Epidermal melanocyte (primary cell): ENCODE data around the gene SLC25A42.
"Not testable (repeated sequence)": the region's sequence is repeated elsewhere in the genome, so short reads cannot be mapped to it uniquely, and the experiment has no call there.

ENCODE experiments used
- DNase-seq: peaks from one replicate; pipeline ENCODE4 v3.0.0; 2011; ENCODE audit warnings: low spot score; ENCODE audit not compliant: insufficient read length

The SLC25A42 gene

GRCh38 chr19:19105365-19106055 is 41.7 kb downstream of the SLC25A42 start:
- peak; percentile 59 for DNase-seq

GRCh38 chr19:19106056-19106551 is 42.3 kb downstream of the SLC25A42 start:
- no peak for DNase-seq

GRCh38 chr19:19106938-19107337 is 43.1 kb downstream of the SLC25A42 start:
- not testable (repeated sequence) for DNase-seq

- DNase-seq, result no peak
Observed at GRCh38 chr19:19107654-19108053, 43.9 kb downstream of the SLC25A42 start.

- DNase-seq, result no peak
Observed at GRCh38 chr19:19109601-19110000, 45.8 kb downstream of the SLC25A42 start.

- no peak for DNase-seq
Observed at GRCh38 chr19:19110410-19111135, 46.8 kb downstream of the SLC25A42 start.

GRCh38 chr19:19111136-19111835 is 47.5 kb downstream of the SLC25A42 start:
- DNase-seq, result no peak

- no peak for DNase-seq
Observed at GRCh38 chr19:19111967-19112580, 48.3 kb downstream of the SLC25A42 start.

- DNase-seq, result no peak
Observed at GRCh38 chr19:19113040-19113626, 49.3 kb downstream of the SLC25A42 start.

- peak; percentile 46 for DNase-seq
Observed at GRCh38 chr19:19115954-19116353, 52.2 kb downstream of the SLC25A42 start.

- DNase-seq, result no peak
Observed at GRCh38 chr19:19119325-19120237, 55.8 kb downstream of the SLC25A42 start.

GRCh38 chr19:19120308-19121231 is 56.8 kb downstream of the SLC25A42 start:
- DNase-seq, result no peak

GRCh38 chr19:19121371-19121770 is 57.6 kb downstream of the SLC25A42 start:
- DNase-seq, result no peak

- DNase-seq, result no peak
Observed at GRCh38 chr19:19122902-19123301, 59.1 kb downstream of the SLC25A42 start.

GRCh38 chr19:19123386-19123785 is 59.6 kb downstream of the SLC25A42 start:
- DNase-seq, result no peak

- no peak for DNase-seq
Observed at GRCh38 chr19:19126102-19126501, 62.3 kb downstream of the SLC25A42 start.

GRCh38 chr19:19131989-19132388 is 68.2 kb downstream of the SLC25A42 start:
- no peak for DNase-seq

GRCh38 chr19:19132912-19133311 is 69.1 kb downstream of the SLC25A42 start:
- DNase-seq, result no peak

GRCh38 chr19:19133985-19134384 is 70.2 kb downstream of the SLC25A42 start:
- no peak for DNase-seq
